Skin of body (tissue), 2 donors: Measurements from ENCODE around the gene KNDC1. TPM values are rescaled to one million over a fixed set of nuclear protein-coding genes. Genes with fewer than 3 reads are reported as not detected.
"Not testable (repeated sequence)": the region's sequence is repeated elsewhere in the genome, so short reads cannot be mapped to it uniquely, and the experiment has no call there.

Experiments
- DNase-seq: peaks from one replicate; lab custom pipeline; 2025; lab: John Stamatoyannopoulos, UW
- total RNA-seq: library from RNA; depleted of rRNA; stranded (reverse); fragments of >200 nt; gene quantifications from one replicate; pipeline ENCODE4 v1.2.3, GENCODE V29; 2014

The KNDC1 gene
- total RNA-seq, 1 donor from 2014 or later: 1.1 TPM

DNA sequence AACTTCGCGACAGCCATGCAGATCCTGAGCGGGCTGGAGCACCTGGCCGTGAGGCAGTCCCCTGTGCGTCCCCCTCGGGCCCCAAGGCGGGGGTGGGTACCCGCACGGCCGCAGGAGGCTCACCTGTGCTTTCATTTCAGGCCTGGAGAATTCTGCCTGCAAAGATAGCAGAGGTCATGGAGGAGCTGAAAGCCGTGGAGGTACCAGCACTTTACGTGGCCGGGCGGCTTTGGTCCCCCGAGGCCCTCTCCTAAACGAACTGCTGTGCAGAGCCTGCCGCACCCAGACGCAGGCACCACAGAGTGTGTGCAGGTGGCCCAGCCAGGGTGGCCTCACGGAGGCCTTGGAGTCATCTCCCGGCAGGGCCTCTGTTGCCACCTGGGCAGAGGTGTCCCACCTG is 58.9 kb downstream of the KNDC1 start:
- DNase-seq: no peak

DNA sequence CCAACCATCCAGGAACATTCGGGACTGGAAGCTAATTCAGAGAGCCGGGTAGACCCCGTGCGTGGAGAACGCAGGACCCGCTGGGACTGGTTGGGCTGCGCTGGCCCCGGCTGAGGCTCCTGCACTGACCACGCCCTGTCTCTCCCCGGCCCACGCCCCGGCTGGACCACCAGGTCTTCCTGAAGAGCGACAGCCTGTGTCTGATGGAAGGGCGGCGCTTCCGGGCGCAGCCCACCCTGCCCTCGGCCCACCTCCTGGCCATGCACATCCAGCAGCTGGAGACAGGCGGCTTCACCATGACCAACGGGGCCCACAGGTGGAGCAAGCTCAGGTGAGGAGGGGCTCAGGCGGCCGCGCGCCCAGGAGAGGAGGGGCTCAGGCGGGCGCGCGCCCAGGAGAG is 59.8 kb downstream of the KNDC1 start:
- no peak for DNase-seq

DNA sequence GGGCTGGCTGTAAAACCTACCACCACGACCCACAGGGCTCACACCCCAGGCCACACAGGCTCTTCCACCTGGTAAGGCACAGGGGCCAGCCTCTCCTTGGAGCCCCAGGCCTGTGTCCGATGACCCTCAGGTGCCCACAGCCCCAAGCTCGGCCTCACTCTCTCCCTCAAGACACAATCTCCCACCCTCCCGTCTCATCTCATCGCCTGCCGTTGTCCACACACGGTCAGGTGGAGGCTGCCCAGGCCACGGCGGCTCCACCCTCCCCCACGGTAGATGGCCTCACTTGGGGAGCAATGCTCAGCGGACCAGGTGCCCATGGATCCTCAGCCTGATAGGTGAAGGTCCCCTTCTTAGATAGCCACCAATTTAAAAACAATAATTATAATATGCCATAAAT is 61.3 kb downstream of the KNDC1 start:
- no peak for DNase-seq

DNA sequence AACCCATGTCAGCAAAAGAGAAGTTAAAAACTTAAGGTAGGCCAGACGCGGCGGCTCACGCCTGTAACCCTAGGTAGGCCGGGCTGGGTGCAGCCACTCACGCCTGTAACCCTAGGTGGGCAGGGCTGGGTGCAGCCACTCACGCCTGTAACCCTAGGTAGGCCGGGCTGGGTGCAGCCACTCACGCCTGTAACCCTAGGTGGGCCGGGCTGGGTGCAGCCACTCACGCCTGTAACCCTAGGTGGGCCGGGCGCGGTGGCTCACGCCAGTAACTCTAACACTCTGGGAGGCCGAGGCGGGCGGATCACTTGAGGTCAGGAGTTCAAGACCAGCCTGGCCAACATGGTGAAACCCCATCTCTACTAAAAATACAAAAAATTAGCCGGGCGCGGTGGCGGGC is 61.7 kb downstream of the KNDC1 start:
- DNase-seq: not testable (repeated sequence)

DNA sequence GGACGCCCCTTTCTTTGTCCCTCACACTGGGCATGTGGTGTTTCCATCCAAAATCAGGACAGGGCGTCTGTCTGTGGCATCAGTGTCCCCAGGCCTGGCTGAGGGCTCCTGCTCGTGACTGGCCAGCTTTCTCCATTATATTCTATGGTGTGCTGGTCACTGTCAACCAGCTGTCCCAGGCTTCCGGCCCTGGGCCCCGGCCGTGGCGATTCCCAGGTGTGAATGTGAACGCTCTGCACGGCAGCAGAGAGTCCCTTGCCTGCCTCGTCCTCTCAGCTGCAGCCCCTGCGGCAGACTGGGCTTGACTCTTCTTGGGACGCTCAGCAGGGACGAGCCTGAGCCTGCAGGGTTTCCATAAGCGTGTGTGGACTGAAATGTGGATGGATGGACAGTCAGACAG is 64.1 kb downstream of the KNDC1 start:
- DNase-seq: no peak

DNA sequence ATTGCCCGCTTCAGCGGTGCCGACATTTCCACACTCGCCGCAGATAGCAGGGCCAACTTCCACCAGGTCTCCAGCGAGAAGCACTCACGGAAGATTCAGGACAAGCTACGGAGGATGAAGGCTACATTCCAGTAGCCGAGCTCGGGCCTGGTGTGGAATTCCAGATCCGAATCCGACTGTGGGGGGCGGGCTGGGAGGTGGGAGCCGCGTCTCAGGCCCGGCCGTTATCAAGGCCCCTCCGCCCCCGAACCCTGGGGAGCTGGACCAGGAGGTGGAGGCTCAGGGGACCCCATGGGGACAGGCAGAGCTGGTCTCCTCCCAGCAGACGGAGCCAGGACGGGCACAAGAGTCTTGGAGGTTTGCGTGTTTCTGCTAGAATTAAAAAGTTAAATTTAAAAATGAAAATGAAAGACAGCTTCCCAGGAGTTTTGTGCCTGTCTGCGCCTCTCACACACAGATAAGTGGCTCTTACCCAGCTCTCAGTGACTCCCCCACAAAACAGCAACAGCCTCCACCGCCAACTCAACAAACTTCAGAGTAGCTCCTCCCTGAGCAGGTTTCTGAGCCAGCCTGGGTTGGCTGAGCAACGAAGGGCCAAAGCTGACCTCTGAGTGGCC is 64.8 kb downstream of the KNDC1 start:
- no peak for DNase-seq

DNA sequence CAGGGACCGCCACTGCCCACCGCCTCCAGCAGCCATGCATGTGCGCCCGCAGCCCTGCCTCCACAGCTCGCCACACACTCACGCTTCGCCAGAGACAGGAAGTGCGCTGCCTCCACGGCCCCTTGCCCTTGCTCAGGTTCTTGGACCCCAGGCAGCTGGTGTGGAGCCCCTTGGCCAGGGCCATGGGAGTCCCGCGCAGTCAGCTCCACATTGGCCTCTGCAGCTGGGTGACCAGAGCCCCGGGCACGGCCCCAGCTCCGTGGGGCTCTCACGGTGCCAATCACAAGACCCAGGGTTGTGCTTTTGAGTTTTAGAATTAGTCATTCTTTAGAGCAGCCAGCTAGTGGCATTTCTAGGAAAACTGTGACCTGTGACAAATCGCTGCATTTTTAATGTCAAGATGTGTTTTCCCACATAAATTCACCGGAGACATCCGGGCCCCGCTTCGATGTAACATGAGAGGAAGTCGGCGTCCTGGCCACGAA is 65.7 kb downstream of the KNDC1 start:
- no peak for DNase-seq

DNA sequence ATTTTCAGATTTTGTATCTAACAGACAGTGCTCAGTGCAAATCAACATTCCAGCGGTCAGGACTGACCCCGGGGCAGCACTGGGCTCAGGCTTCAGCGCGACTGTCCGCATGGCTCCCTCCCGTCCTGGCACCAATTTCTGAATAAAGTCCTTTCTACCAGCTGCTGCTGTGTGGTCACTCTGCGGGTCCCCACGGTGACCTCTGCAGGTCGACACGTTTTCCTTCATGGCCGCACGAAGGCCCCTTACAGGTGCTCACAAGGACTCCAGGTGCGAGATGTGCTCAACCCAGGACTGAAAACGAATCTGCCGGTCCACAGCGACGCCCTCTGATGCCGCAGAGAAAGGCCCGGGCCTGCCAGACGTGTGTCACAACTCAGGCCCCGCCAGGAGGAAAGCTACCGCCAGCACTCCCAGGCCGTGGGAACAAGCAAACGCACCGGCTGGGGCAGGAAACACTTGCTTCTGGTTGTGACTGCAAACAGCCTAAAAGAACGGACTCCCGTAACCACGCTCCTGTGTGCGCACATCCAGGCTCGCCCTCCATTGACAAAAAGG is 66.3 kb downstream of the KNDC1 start:
- DNase-seq: no peak

DNA sequence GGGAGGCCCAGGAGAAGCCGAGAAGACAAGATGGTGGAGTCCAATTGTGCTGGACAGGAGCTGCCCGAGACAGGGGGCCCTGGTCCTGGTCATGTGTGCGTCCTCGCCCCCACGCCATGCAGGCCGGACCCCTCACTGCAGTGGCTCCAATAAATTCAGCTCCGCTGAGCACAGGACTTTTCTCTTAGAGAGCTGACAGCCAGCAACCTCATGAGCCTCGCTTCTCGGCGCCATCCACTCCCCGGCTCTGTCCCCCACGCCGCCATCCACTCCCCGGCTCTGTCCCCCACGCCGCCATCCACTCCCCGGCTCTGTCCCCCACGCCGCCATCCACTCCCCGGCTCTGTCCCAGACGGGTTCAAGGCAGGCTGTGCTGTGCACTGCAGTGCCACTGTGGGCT is 67.2 kb downstream of the KNDC1 start:
- no peak for DNase-seq

DNA sequence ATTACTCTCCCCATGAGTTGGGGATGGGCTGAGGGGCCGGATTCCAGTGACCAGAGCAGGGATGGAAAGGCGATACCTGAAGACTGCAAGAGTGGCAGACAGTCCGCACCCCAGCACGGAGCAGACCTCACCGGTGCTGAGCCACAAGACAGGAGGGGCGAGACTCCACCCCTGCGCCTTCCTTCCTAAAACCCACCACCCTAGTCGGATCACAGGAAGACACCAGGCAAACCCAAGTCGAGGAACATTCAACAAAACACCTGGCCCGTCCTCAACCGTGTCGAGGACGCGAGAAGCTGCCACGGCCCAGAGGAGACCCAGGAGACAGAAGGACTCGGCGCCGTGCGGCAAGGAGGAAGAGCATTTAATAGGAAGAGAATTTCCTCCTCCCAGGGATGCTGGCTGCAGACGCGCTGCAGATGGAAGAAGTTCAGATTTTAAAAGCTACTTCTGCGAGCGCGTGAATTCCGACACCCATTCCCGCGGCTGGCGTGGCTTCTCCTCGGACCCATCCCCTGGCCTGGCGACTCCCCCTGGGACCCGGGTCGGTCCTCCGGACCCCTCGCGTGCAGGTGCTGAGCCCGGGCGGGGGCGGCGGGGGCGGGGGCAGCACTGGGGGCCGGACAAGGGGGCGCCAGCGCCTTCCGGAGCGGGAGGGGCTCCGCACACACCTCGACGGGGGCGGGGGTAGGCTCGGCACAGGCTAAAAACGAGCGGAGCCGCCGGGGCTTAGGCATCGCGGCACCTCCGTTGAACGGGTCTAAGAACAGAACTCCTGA is 69.4 kb downstream of the KNDC1 start:
- DNase-seq: no peak

DNA sequence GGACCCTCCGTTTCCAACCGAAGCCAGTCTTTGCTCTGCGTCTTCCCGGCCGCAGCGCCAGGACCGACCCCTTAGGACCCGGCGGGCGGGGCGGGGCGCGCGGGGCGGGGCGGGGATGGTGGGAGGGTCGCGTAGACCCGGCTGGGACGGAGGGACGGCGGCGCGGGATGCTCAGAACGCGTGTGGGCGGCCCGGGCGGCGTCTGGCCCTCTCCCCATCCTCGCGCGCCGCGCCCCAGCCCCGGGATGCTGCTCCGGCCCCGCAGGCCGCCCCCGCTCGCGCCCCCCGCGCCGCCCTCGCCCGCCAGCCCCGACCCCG is 70.0 kb downstream of the KNDC1 start, which contains the start of gene UTF1:
UTF1 (plus strand) TSS at position 174 of the 318 bp plus-strand sequence; CDS start at position 246, 72 bp downstream.
- DNase-seq: no peak

DNA sequence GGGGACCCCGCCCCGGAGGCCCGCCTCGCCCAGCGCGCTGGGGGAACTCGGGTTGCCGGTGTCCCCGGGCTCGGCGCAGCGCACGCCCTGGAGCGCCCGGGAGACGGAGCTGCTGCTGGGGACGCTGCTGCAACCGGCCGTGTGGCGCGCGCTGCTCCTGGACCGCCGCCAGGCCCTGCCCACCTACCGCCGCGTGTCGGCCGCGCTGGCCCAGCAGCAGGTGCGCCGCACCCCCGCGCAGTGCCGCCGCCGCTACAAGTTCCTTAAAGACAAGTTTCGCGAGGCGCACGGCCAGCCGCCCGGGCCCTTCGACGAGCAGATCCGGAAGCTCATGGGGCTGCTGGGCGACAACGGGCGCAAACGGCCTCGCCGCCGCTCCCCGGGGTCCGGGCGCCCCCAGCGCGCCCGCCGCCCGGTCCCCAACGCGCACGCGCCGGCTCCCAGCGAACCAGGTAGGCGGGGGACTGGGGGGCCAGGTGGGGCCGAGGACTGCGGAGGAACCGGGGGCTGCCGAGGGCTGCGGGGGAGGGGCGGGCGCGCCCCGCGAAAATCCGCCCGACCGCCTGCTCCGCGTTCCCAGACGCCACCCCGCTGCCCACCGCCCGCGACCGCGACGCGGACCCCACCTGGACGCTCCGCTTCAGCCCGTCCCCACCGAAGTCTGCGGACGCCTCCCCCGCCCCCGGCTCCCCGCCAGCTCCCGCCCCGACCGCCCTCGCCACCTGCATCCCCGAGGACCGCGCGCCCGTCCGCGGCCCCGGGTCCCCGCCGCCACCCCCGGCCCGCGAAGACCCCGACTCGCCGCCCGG is 70.6 kb downstream of the KNDC1 start:
- DNase-seq: no peak

DNA sequence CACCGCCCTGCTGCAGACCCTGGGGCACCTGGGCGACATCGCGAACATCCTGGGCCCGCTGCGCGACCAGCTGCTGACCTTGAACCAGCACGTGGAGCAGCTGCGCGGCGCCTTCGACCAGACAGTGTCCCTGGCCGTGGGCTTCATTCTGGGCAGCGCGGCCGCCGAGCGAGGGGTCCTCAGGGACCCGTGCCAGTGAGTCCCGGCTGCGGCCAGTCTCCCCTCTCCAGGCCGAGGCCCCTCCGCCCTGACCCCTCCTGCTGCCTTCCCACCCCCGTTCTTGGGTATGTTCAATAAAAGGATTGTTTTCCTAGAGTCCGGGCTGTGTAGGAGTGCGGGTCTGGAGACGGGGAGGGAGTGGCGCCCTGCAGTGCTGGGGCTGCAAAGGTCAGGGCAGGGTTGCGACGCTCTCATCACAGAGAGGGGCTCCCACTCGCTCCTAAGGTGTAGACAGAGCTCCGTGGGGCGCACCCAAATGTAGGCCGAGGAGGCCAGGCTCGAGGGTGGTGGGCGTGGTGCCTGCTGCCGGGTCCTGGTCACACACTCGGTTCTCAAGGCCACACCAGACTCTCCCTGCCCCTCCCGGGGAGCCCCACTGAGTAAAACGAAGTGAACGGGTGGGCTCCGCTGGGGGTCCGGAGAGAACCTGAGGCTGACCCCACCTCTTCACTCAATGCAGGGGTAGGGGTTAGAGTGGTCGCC is 71.4 kb downstream of the KNDC1 start:
- DNase-seq: no peak

DNA sequence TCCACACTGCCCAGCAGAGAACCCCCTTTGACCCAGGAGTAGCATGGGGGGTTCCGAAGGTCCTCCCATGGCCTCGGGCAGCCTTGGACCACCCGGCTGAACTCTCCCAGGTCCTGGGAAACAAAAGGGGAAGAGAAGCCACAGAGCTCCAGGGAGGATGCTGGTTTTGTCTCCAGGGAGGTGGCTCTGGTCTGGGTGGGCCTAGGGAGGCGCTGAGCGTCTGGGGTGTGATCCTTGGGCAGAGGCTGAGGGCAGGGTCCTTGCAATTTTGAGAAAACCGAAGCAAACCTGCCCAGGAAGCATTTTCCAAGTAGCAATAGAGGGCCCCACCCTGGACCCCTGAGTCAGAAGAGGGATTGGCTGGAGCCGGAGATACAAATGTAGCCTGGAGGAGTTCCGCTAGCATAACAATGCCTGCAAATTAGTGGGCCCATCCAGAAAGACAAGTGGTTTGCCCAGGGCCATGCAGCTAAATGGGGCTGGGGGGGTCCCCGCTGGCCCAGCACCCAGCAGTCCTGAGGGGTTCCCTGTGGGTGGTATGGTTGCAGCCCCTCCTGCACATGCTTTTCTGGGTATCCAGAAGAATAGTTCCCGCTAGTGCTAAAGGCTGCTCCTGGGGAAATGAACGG is 72.0 kb downstream of the KNDC1 start:
- no peak for DNase-seq

DNA sequence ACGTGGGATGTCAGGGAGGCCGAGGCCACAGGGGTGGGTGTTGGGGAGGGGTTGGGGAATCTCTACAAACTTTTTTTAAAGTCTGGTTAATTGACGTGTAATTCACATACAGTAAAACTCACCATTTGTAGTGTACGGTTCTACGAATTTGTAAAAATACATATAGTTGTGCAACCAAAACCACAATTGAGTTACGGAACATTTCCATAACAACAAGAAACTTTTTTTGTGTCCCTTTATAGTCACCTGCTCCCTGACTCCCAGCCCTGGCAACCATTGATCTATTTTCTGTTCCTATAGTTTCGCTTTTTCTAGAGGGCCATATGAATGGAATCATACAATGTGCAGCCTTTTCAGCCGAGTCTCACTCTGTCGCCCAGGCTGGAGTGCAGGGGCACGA is 74.8 kb downstream of the KNDC1 start:
- DNase-seq: not testable (repeated sequence)

DNA sequence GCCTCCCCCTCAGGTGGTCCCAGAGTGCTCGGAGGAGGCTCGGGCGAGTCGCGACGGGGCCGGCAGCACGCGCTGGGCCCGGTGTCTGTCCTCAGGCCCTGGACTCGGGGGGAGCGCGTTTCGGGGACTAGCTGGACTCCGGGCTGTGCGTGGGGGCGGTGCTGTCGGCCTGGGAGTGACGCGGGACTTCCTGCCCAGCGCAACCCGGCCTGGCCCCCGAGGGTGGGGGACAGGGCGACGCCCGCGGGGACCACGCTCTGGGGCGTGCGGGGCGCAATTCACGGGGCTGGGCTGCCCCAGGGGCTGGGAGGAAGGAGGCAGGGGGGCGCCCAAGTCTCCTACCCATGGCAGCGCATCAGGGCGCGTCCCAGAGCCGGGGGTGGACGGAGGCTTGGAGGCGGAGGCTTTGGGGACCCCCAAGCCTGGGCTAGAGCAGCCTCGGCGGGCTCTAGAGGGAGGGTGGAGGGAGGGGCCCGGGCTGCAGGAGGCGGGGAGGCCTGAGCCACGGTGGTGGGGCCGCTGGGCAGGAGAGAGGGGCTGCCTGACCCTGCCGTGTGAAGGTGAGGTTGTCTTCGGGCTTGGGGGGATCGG is 75.3 kb downstream of the KNDC1 start:
- DNase-seq: no peak

DNA sequence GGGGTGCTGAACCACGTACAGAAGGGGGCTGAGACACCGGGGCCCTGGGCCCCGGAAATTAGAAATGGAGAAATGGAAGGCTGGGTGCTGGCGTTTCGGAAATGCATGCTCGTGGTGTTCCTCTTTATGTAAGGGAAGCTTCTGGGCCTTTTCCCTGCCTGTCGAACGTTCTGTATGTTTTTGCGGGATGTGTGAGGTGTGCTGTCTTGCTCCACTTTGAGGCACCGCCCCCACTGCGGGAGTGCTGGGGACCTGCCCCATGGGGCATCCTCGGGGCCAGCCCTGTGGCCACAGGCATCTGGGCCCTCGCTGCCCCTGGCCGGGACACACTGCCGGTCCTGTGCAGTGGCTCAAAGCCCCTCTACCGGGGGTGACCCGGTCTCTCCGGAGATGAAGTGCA is 75.9 kb downstream of the KNDC1 start:
- DNase-seq: no peak

DNA sequence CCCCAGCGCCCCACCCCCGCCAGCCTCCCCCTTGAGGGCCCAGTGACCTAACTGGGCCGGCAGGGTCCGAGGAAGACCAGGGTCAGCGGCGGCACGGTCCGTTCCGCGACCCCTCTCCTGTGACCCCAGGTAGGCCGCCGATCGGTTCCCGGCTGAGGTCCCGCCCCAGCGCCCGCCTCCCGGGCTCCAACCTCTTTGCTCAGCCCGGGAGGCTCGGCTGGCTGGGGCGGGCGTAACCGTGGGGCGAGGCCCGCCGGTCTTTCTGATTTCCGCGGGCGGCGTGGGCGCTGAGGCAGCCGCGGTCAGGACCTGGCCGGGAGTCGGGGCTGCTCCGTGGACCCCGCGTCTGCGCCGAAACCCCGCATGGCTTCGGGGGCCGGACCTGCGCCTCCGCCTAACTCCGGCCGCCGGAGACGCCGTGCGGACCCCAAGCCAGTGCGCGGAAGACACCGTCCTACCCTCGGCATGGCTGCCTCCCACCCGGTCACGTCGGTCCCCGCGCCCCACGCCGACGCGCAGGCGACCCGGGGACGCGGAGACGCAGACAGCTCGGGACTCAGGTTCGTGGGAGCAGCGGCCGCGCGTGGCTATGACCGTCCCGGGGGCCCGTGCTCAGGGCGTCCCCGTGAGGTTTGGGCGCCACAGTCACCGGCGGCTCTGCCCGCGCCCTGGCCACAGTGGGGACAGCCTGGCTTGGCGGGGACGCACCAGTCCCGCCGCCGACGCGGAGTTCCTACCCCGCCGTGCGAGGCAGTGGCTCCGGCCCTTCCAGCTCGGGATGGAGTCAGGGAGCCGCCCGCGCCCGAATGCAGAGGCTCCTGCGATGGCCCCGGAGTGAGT is 76.6 kb downstream of the KNDC1 start:
- no peak for DNase-seq

DNA sequence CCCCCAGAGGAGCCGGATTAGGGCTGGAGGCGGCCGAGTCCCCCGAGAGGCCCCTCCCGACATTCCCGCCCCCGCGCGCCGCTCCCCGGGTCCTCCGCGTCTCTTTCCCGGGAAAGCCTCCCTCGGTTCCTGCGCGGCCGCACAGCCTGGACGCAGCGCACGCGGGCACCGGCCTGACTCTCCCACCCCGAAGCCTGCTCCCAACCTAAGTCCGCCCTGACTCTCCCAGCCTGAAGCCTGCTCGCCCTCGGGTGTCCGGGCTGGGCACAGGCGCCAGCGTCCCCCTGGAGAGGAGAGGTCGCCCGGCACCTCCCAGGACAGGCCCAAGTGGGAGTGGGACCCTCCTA is 77.2 kb downstream of the KNDC1 start:
- DNase-seq: no peak
